Suprapubic skin (tissue), 4 donors: ENCODE results near the gene SRM. TPM values are rescaled to one million over a fixed set of nuclear protein-coding genes. Genes with fewer than 3 reads are reported as not detected.
"Not testable (repeated sequence)": the region's sequence is repeated elsewhere in the genome, so short reads cannot be mapped to it uniquely, and the experiment has no call there.

Experiments
- DNase-seq, 2 donors: peaks; one replicate each; pipeline ENCODE4 v3.0.0-alpha.2; 2019; ENCODE audit warnings: low spot score in 2 of 2
- H3K27ac ChIP-seq: fragments of 200-600 bp; sonication (generic); one replicate; pipeline ENCODE4 v1.5.1; 2019
- H3K27me3 ChIP-seq: fragments of 200-600 bp; sonication (generic); one replicate; pipeline ENCODE4 v1.5.1; 2019
- H3K36me3 ChIP-seq: fragments of 200-600 bp; sonication (generic); one replicate; pipeline ENCODE4 v1.5.1; 2019
- H3K4me1 ChIP-seq: fragments of 200-600 bp; sonication (generic); one replicate; pipeline ENCODE4 v1.5.1; 2019
- H3K4me3 ChIP-seq: fragments of 200-600 bp; sonication (generic); one replicate; pipeline ENCODE4 v1.5.1; 2019; ENCODE audit warnings: mild to moderate bottlenecking
- H3K9me3 ChIP-seq: fragments of 200-600 bp; sonication (generic); one replicate; pipeline ENCODE4 v1.5.1; 2019
- CTCF ChIP-seq, 2 donors: fragments of 200-600 bp in 1 of 2; fragments of 450-650 bp in 1 of 2; sonication (generic) in 1 of 2; IDR thresholded peaks; one replicate each; pipeline ENCODE4 v1.5.1; 2016 to 2019; ENCODE audit warnings: antibody characterized with exemption in 2 of 2, mild to moderate bottlenecking in 1 of 2, moderate library complexity in 1 of 2
- EP300 ChIP-seq: sonication (generic); formaldehyde crosslinking; IDR thresholded peaks from one replicate; pipeline ENCODE4 v1.6.1; 2017; ENCODE audit warnings: antibody characterized with exemption
- POLR2A ChIP-seq, 2 donors: fragments of 450-650 bp; IDR thresholded peaks; one replicate each; pipeline ENCODE4 v1.6.1; 2017; ENCODE audit warnings: antibody characterized with exemption in 2 of 2, mild to moderate bottlenecking in 2 of 2, moderate library complexity in 2 of 2
- POLR2AphosphoS5 ChIP-seq, 3 donors: sonication (generic); formaldehyde crosslinking; IDR thresholded peaks; one replicate each; pipeline ENCODE4 v1.6.1; 2017; ENCODE audit warnings: antibody characterized with exemption in 3 of 3
- WGBS: methylation state at CpG from one replicate; pipeline ENCODE4 v1.1.5; 2018; 5-methylcytosine and 5-hydroxymethylcytosine counted together
- total RNA-seq, 4 donors: library from RNA; depleted of rRNA; stranded (reverse); fragments of >200 nt; gene quantifications; one replicate each; pipeline ENCODE4 v1.1.0, GENCODE V29; 2016

Gene SRM
- total RNA-seq, 4 donors from 2014 or later: 23.3 to 51.2 (median 46.6) TPM

- TF ChIP-seq POLR2AphosphoS5 (IDR thresholded peaks at IDR 0.05): no peak
- no peak for TF ChIP-seq EP300
- TF ChIP-seq CTCF (IDR thresholded peaks at IDR 0.05): no peak
- TF ChIP-seq POLR2A (IDR thresholded peaks at IDR 0.05): no peak
- DNase-seq: peak in 1 of 2 donors; percentile 61
- Histone ChIP-seq H3K4me3 (peak overlapping the region; percentile 99), H3K27me3 (no peaks in the 10 kb centered on the region), H3K4me1 (peaks cover 17% of the 10 kb centered on the region), H3K36me3 (peaks cover 23% of the 10 kb centered on the region), H3K9me3 (no peaks in the 10 kb centered on the region), H3K27ac (peak overlapping the region; percentile 92)
- 66% methylated on average over 13 of the region's 13 CpGs for WGBS
These were observed 40.3 kb upstream of the SRM start for GRCh38 chr1:11100149-11100493.

- TF ChIP-seq POLR2AphosphoS5 (IDR thresholded peaks at IDR 0.05): peak in 1 of 3 donors; percentile 30
- TF ChIP-seq CTCF (IDR thresholded peaks at IDR 0.05): no peak
- no peak for TF ChIP-seq EP300
- no peak for TF ChIP-seq POLR2A (IDR thresholded peaks at IDR 0.05)
- no peaks in the 10 kb centered on the region for H3K27me3 ChIP-seq
- peak; percentile 95 to 96 for DNase-seq
- H3K4me1 ChIP-seq: peaks cover 17% of the 10 kb centered on the region
- H3K4me3 ChIP-seq: peak within 1 kb of the TSS; percentile 99
- WGBS: under 1% methylated on average over 53 of the region's 78 CpGs
- H3K9me3 ChIP-seq: no peaks in the 10 kb centered on the region
- H3K36me3 ChIP-seq: peaks cover 25% of the 10 kb centered on the region
- peak within 1 kb of the TSS; percentile 92 for H3K27ac ChIP-seq
These were observed 39.7 kb upstream of the SRM start, which contains the start of gene EXOSC10 for GRCh38 chr1:11099310-11100148. Gene EXOSC10, minus strand, starts transcription at chr1:11099869. Its CDS starts 38 bp downstream, at chr1:11099831.

GRCh38 chr1:11098931-11099309, 39.1 kb upstream of the SRM start:
- TF ChIP-seq POLR2AphosphoS5 (IDR thresholded peaks at IDR 0.05): no peak
- TF ChIP-seq POLR2A (IDR thresholded peaks at IDR 0.05): no peak
- TF ChIP-seq CTCF (IDR thresholded peaks at IDR 0.05): no peak
- TF ChIP-seq EP300: no peak
- Histone ChIP-seq H3K4me3 (peak overlapping the region; percentile 99), H3K27ac (peak overlapping the region; percentile 92), H3K27me3 (no peaks in the 10 kb centered on the region), H3K36me3 (peaks cover 31% of the 10 kb centered on the region), H3K4me1 (peaks cover 17% of the 10 kb centered on the region), H3K9me3 (no peaks in the 10 kb centered on the region)
- WGBS: 19% methylated on average over 5 of the region's 5 CpGs
- DNase-seq: no peak

- not testable (repeated sequence) for DNase-seq, H3K9me3 ChIP-seq, H3K4me1 ChIP-seq, H3K4me3 ChIP-seq, H3K27ac ChIP-seq, H3K27me3 ChIP-seq
- WGBS: 100% methylated on average over 3 of the region's 3 CpGs
- peaks cover 72% of the 10 kb centered on the region for H3K36me3 ChIP-seq
These were observed 24.0 kb upstream of the SRM start for GRCh38 chr1:11083784-11084183.

GRCh38 chr1:11080931-11081330, 21.1 kb upstream of the SRM start:
- no peak overlapping the region for H3K27ac ChIP-seq
- WGBS: 78% methylated on average over 12 of the region's 12 CpGs

More at GRCh38 chr1:11080931-11081330, 21.1 kb upstream of the SRM start:
- peaks cover 71% of the 10 kb centered on the region for H3K36me3 ChIP-seq
- H3K4me3 ChIP-seq: no peak overlapping the region
- H3K9me3 ChIP-seq: no peaks in the 10 kb centered on the region
- H3K27me3 ChIP-seq: no peaks in the 10 kb centered on the region
- TF ChIP-seq POLR2AphosphoS5 (IDR thresholded peaks at IDR 0.05) (no peak), EP300 (no peak), POLR2A (IDR thresholded peaks at IDR 0.05) (no peak), CTCF (IDR thresholded peaks at IDR 0.05) (no peak)
- peaks cover 4% of the 10 kb centered on the region for H3K4me1 ChIP-seq
- DNase-seq: peak; percentile 34 to 38
